ENCODE measurements around the gene PARP1.
"Not testable (repeated sequence)": the region's sequence is repeated elsewhere in the genome, so short reads cannot be mapped to it uniquely, and the experiment has no call there.

PARP1 gene

DNA sequence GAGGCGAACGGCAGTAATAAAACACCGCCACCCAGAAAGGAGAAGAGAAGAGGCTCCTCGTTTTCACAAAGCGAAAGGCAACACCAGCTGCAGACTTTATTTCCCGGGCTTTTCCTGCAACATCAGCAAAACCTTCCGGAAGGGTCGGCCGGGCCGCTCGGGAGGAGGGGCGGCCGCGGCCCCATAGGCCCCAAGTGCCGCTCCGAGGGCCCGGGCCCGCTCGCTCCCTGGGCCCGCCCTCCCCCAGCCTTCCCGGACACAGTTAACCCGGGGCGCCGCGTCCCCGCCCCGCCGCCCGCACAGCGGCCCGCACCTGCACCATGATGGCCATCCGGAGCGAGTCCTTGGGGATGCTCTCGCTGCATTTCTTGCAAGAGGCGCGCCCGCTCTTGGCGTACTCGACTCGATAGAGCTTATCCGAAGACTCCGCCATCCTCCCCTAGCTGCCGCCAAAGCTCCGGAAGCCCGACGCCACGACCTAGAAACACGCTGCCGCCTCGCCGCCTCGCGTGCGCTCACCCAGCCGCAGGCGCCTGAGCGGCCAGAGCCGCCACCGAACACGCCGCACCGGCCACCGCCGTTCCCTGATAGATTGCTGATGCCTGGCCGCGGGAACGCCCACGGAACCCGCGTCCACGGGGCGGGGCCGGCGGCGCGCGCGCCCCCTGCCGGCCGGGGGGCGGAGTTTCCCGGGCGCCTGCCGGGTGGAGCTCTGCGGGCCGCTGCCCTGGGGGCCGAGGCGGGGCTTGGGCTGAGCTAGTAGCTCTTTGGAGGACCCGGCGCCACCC lies at the start of gene PARP1:
TSS of gene PARP1 (minus strand) at position 597 of the 788 bp plus-strand sequence. CDS start at position 433, 164 bp downstream.
- DNase-seq, result peak; percentile 96

DNA sequence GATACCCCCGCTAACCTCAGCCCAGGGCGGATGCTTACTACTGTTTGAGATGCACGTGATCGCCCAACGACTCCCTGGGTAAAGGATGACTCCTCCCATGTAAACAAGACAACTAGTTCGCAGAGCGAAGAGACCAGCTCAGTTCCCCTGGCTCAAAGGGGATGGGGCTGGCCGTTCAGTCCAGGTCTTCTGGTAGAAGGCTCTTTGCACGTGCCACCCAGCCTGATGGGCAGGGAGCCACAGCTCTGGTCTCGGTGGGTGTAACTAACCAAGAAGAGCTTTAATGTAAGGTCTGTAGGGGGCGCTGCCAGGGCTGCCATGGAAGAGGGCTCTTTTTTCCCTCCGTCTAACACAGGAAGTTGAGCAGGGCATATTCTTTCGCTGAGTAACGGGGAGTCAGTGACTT lies 49.4 kb upstream of the PARP1 start:
- DNase-seq, result peak; percentile 24

DNA sequence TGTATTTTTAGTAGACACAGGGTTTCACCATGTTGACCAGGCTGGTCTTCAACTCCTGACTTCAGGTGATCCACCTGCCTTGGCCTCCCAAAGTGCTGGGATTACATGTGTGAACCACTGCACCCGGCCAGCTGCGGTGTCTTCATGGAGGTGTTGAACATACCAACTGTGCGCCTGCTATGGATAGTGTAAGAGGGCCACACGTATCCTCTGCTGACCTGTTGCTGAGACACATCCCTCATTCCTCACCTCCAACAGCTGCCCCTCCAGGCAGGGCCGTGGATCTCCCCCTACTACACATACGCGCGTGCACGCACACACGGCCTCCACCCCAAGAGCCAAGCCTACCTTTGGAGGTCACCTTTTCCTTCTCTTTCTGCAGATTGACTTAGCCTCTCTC lies 48.0 kb upstream of the PARP1 start:
- no peak for DNase-seq

DNA sequence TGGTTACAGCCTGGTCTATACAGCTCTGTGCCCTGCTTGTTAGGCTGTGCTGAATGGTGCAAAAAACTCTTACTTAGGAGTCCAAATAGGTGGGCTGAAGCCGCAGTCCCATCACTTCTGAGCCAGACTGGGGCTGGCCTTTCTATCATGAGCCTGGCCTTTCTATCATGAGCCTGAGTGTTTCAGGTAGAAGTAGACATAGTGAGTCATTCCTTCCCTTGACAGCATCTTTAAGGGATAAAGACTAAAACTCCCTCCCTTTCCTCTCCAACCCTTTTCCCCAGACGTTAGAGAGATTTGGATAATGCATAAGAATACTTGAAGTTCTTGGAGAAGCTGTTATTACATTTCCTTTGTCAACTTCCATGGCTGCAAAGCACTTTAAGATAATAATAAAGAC lies 46.5 kb upstream of the PARP1 start:
- no peak for DNase-seq

DNA sequence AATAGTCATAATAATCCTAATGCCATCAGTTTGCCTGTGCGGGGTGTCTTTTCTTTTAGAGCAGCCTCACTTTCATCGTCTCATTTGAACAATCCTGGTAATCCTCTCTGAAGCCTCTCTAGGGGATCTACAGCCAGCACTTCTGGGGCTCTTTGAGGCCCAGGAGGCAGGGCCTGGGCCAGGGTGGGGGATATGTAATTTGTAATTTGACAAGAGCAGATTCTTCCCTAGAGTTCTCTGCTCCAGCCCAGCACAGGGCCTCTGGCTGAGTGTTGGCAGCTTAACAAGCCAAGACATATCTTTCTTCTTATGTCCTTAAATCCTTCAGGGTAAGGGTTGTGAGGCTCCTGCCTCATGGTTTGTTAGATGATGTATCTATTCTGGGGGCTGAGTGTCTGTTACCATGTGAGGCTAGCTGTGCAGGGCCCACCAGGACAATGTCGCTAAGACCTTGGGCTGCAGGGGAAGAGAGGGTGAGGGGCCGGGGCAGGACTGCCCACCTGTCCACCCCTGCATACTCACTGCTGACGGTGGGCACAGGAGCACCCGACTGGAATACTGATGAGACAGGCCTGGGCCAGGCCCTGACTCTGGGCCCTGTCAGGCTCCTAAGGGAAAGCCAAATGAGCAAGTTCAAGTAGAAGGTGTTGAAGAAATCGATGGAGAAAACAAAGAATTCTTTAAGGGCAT lies 45.3 kb upstream of the PARP1 start:
- DNase-seq, result no peak

DNA sequence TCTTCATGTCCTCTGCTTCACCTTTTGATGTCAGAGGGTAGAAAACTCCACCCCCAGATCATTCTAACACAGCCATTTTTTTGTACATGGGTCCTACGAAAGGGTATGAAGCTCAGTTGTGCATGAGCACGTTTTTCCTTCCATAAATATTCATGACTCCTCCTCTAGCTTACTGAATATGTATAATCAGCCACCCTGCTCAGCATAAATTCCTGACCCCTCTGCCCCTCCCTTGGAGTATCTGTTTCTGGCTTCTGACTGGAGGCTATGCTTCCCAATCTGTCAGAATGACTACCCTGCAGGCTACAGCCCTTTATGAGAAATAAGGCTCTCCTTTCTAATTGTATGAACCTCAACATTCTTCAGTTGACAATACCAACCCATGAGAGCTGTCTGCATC lies 42.8 kb upstream of the PARP1 start:
- no peak for DNase-seq

DNA sequence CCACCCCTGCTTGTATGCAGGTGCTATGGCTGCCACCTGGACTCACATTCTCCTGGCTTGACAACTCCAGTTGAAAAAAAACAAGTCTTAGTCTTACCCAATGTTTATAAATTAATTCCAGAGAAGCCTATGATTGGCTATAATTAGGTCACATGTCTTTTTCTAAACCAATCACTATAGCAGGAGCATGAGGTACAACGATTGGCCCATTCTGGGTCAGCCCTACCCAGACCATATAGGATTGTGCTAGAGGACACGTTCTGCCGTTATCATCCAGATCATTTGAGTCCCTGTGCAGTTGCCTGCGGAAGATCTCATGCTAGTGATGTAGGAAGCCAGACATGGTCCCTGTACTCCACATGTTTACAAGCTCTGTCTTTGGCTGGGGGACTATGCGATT lies 41.9 kb upstream of the PARP1 start:
- DNase-seq, result no peak

DNA sequence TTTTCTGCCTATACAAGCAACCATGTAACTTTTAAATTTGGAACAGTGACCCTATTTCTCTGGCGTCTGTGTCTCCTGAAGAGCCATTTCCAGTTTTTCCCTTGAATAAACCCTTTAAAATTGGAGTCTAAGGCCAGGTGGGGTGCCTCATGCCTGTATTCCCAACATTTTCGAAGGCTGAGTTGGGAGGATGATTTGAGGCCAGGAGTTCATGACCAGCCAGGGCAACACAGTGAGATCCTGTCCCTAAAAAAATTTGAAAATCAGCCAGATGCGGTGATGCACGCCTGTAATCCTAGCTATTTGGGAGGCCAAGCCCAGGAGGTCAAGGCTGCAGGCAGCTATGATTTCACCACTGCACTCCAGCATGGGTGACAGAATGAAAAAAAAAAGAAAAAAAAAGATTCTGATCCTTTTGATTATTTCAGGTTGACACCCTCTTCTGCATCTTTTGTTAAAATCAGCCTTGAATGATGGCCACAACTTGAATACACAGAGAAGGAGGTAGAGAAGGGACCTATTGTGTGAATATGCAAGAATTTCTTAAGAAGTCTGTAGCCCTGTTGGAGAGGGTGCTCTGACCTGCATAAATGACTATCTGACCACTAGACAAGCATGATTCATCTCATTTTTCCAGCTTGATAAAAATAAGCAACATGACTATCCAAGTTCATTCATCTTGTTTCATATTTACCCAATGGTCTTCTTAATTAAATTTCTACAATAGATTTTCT lies 40.2 kb upstream of the PARP1 start:
- no peak for DNase-seq

DNA sequence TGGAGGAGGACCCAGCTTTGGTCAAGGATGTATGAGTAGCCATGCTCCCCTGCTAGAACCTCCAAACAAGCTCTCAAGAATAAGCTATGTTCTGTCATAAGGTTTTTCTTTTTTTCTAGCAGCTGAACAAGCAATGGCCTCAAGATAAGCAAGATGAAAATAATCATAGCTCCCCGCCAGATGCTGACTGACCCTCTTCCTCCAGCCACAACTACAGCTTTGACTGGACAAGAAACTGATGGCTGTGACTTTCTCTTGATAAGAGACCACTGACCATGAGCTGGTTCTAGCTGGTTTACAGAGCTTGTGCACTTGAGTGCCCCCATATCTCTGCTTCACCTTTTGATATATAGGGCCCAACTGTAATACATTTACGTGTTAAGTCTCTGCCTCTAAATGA lies 38.2 kb upstream of the PARP1 start:
- DNase-seq, result no peak

DNA sequence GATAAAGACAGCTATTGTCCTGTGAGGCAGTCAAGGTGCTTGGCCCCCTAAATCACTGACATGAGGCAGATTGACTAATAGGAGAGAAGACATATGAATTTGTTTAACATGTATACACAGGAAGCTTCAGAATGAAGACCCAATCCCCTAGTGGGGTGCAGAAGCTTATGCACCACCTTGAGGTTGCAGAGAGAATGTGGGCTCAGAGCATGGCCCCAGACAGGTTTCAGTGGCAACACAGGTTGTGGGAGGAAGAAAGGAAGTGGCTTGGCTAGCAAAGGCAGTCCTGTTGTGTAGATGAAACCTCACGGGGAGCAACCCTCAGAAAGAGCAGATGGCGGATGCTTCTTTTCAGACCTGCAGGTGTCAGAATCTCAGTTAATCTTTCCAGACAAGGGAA lies 37.0 kb upstream of the PARP1 start:
- peak; percentile 92 for DNase-seq

DNA sequence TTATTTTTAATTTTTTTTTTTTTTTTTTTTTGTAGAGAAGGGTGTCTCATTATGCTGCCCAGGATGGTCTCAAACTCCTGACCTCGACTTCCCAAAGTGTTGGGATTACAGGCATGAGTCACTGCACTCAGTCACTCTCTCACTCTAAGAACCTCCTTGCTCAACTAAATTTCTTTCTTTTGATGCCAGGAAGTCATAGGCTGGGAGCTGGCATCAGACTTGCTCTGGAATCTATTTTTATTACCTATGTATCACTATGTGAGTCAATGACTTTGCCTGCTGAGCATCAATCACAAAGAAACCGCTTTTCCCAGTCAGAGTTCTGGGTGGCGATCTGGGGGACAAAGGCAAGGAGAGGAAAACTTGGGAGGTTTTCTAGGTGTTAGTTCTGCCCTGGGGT lies 35.5 kb upstream of the PARP1 start:
- DNase-seq, result no peak

DNA sequence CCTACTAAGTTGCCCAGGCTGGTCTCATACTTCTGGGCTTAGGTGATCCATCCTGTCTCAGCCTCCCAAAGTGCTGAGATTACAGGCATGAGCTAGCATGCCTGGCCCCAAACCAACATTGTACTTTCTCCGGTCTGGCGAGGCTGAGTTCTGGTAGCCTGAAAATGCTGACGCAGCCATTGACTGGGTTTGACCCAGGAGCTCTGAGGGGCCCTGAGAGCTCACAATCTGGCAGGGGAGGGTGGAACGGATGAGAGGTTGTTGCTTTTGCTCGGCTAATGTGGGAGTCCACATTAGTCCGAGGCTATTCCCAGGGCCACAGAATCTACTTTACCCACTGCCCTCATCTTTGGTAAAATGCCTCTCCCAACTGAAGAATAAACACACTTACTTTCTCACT lies 35.1 kb upstream of the PARP1 start:
- peak; percentile 91 for DNase-seq

DNA sequence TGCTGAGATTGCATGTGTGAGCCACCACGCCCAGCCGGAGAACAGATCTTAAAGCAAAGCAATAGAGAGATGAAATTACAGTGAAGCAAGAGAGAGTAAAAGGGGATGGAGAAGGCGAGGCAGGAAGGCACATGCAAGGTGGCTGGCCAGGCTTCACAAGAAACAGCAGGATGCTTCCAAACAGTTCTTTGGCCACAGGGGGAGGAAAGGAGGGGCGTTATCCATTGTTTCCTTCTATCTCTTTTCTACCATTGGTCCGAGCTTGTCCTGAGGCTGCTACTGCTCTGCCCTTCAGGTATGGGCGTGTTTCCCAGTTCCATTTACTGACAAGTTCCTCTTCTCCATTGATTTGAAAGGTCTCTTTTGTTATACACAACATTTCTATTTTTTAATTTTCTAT lies 33.7 kb upstream of the PARP1 start:
- no peak for DNase-seq

DNA sequence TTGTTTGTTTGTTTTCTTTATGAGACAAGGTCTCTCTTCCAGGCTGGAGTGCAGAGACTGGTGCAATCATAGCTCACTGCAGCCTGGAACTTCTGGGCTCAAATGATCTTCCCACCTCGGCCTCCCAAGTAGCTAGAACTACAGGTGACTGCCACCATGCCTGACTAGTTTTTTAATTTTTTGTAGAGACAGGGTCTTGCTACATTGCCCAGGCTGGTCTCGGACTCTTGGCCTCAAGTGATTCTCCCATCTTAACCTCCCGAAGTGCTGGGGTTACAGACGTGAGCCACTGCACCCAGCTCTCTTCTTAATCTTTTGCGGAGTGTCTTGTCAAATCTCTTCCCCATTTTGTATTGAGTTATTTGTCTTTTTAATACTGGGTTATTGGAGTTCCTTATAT lies 32.6 kb upstream of the PARP1 start:
- DNase-seq, result no peak

DNA sequence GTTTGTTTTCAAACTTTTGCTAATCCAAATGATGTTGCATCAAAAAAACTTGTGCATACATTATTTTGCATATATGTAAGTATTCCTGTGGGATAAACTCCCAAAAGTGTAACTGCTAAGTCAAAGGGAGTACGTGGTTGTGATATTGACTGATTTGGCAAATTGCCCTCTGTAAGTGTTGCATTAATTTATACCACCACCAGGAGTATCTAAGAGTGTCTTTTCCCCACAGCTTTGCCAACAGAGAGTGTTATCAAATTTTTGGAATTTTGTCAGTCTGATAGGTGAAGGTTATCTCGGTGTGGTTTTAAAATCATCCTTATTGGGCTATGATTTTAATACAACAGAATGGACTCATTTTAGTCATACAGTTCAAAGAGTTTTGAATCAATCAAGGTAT lies 30.1 kb upstream of the PARP1 start:
- peak; percentile 60 for DNase-seq

DNA sequence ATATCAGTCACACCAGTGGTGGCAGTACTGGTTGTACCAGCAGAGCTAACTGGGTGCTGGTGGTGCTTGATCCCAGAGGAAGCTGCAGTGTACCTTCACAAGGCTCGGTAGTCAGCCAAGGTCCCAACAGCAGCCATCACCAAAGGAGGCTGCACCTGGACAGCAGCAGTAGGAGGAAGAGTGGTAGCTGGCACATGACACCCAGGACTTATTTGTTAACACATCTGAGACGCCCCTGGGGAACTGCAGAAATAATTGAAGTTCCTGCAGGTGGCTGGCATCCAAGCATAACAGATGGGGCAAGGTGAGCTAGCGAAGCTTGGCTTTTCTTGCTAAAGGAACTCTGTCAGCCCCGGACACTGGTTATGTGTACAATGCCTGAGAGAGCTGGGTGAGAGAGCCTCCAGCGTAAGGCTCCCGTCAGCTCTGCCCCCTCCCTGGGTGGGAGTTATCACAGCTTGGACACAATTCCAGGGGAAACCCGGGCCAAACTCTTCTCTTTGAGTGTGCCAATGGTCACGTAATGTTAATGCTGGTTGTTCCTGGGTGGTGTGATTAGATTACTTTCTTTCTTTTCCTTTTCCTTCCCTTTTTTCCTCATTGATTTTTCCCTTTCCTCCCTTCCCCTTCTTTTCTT lies 29.1 kb upstream of the PARP1 start:
- peak; percentile 86 for DNase-seq

DNA sequence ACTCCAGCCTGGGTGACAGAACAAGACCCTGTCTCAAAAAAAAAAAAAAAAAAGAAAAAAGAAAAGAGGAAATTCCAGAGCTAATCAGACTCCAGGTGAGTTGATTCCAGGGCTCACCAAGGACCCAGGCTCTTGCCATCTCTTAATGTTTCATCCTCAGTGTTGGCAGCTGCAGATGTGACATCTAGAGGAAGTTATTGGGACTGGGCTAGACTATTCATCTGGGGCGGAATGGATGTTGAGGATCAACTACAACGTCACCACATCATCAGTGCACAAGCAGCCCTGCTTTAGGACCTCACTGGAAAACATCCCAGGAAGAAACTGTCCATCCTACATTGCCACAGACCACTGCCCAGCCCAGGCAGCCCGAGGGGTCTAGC lies 28.6 kb upstream of the PARP1 start:
- no peak for DNase-seq

DNA sequence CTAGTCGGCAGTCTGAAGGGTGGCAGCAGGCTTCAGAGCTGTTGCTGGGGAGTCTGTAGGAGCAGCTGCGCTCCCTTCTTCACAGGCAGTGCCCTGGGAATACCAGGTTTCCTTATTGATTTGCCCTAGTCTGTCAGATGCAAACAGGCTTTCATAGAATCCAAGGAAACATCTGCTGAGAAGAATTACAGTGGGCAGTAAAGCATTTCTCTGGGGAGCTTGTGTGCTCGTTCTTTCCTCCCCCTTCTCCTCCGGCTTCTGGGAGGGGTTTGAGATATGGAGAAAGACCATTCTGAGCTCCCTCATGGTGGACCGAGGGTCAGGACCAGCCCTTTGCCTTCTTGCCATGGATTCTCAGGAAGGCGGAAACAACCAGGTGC lies 25.4 kb upstream of the PARP1 start:
- DNase-seq, result no peak

DNA sequence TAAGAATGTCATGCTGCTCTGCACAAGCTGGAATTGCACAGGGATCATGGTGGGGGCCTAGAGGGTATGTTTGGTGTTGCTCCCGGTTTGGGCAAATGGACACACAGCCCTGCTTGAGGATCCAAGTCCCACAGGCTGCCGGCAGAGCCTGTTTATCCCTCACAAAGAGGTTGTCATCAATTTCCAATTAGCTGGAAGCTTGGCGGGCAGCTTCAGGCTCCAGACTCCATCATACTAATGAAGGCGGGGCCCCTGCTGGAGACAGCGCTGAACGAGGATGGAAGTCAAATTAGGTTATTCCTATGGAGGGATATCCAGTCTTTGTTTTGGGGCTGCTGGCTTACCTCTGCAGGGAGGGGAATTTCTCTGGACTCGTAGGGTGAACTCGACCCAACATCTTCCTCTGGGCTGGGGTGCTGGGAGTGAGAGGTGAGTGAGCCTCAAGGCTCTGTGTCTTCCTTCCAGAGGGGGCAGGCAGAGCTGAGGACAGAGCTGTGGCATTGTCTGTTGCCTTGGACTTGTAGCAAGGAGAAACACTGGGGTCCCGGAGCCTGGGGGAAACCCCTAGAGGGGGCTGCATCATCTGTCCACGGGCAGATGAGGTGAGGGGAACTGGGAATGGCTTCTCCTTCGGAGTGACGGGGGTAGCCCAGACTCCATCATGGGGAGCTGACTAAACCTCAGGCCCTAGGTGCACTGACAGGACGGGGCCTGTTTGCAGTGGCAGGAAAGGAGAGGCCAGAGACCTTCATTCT lies 24.9 kb upstream of the PARP1 start:
- no peak for DNase-seq

DNA sequence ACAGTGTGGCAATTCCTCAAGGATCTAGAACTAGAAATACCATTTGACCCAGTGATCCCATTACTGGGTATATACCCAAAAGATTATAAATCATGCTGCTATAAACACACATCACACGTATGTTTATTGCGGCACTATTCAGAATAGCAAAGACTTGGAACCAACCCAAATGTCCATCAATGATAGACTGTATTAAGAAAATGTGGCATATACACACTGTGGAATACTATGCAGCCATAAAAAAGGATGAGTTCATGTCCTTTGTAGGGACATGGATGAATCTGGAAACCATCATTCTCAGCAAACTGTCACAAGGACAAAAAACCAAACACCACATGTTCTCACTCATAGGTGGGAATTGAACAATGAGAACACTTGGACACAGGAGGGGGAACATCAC lies 24.0 kb upstream of the PARP1 start:
- DNase-seq, result not testable (repeated sequence)

DNA sequence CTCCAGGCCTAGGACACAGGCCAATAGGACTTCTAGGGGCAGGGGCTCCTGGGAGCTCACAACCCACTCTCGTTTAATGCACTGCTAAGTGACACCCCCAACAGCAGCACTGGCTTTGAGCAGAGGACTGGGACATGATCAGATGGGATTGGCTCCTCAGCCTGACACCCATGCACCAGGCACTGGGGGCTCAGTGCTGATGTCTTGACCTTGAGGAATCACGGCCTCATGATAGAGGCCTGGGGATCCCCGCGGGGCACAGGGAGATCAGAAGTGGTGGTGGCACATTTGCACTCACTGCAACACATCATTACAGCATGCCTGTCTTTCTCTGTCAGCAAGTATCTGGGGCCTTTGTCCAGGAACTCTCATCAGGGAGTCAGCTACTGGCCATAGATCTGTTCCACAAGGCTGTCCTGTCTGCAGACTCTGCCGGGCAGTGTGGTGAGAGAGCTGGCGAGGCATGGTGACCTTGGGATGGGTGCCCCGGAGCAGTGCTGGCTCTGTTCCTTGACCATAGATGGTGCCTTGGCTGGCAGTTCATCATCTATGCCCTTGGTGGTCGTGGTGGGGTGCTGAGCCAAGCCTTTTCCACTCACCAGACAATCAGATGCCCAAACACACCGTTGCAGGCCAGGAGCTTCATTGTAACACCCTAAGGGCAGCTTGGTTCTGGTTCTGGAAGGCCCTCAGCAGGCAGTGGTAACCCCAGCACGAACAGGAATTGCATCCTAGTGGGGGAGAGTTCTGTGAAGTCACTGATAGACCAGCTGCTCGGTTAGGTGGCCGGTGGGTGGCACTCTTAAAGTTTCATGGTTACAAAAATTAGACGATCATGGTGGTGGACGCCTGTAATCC lies 22.2 kb upstream of the PARP1 start:
- no peak for DNase-seq

Data from RPMI8226 (cell line).